WTC11 (cell line): Measurements from ENCODE around the gene MCEE. TPM values are rescaled to one million over a fixed set of nuclear protein-coding genes. Genes with fewer than 3 reads are reported as not detected.

Source experiments
- ATAC-seq: fragments of 200-7000 bp; cut with Tn5 transposase; 2 replicates; pipeline ENCODE4 v1.10.0; 2021; ENCODE audit warnings: mild to moderate bottlenecking, moderate library complexity
- CTCF ChIA-PET: fragments of 300-600 bp; sonication (Branson Sonifier 250); formaldehyde crosslinking; loops from one replicate; lab custom pipeline; 2021; ENCODE audit warnings: antibody characterized with exemption; lab: Charles Lee
- POLR2A ChIA-PET: fragments of 350-600 bp; sonication (Branson Sonifier 250); formaldehyde crosslinking; loops from one replicate; lab custom pipeline; 2021; ENCODE audit warnings: antibody characterized with exemption; lab: Charles Lee
- DNase-seq: peaks from one replicate; pipeline ENCODE4 v3.0.0; 2021; ENCODE audit warnings: low spot score
- H3K27ac Mint-ChIP-seq: 2 replicates; pipeline ENCODE4 v1.8.0; 2021; ENCODE audit warnings: mixed read lengths
- H3K27me3 Mint-ChIP-seq: 2 replicates; pipeline ENCODE4 v1.8.0; 2021; ENCODE audit warnings: low read depth, mild to moderate bottlenecking, moderate library complexity, mixed read lengths
- H3K36me3 Mint-ChIP-seq: 2 replicates; pipeline ENCODE4 v1.8.0; 2021; ENCODE audit warnings: mixed read lengths
- H3K4me1 Mint-ChIP-seq: 2 replicates; pipeline ENCODE4 v1.8.0; 2022; ENCODE audit warnings: mixed read lengths
- H3K4me3 Mint-ChIP-seq: 2 replicates; pipeline ENCODE4 v1.8.0; 2021; ENCODE audit warnings: mild to moderate bottlenecking, moderate library complexity, mixed read lengths
- H3K9me3 Mint-ChIP-seq: 2 replicates; pipeline ENCODE4 v1.8.0; 2021; ENCODE audit warnings: mixed read lengths
- E2F1 ChIP-seq: sonication (generic); formaldehyde crosslinking; IDR thresholded peaks from 2 replicates; pipeline ENCODE4 v1.8.0; 2022; ENCODE audit warnings: mild to moderate bottlenecking, missing genetic modification reagents
- ELF4 ChIP-seq: sonication (generic); formaldehyde crosslinking; IDR thresholded peaks from 2 replicates; pipeline ENCODE4 v1.8.1; 2022; ENCODE audit warnings: low read depth, mild to moderate bottlenecking, moderate library complexity, missing genetic modification reagents
- ERG ChIP-seq: fragments of 250-450 bp; sonication (Bioruptor Pico); IDR thresholded peaks from 2 replicates; pipeline ENCODE4 v1.8.0; 2021; ENCODE audit warnings: mild to moderate bottlenecking
- GRHL2 ChIP-seq: fragments of 250-450 bp; sonication (Bioruptor Pico); IDR thresholded peaks from 2 replicates; pipeline ENCODE4 v1.8.0; 2022; ENCODE audit warnings: mild to moderate bottlenecking, moderate library complexity; ENCODE audit not compliant: insufficient replicate concordance, severe bottlenecking
- HMGA2 ChIP-seq: fragments of 250-450 bp; sonication (Bioruptor Pico); IDR thresholded peaks from 2 replicates; pipeline ENCODE4 v1.4.0; 2021; ENCODE audit warnings: mild to moderate bottlenecking, moderate library complexity
- MXD4 ChIP-seq: fragments of 250-450 bp; sonication (Bioruptor Pico); IDR thresholded peaks from 2 replicates; pipeline ENCODE4 v1.8.0; 2021; ENCODE audit warnings: mild to moderate bottlenecking, moderate library complexity, borderline replicate concordance
- NFE2L1 ChIP-seq: sonication (generic); formaldehyde crosslinking; IDR thresholded peaks from 2 replicates; pipeline ENCODE4 v1.8.1; 2023; ENCODE audit warnings: missing genetic modification reagents
- NFYB ChIP-seq: sonication (generic); formaldehyde crosslinking; conservative IDR thresholded peaks from 2 replicates; pipeline ENCODE4 v1.8.0; 2022; ENCODE audit warnings: low read depth, missing genetic modification reagents
- NR2C2 ChIP-seq: sonication (generic); formaldehyde crosslinking; IDR thresholded peaks from 2 replicates; pipeline ENCODE4 v1.8.0; 2022; ENCODE audit warnings: mild to moderate bottlenecking, missing genetic modification reagents
- PRDM15 ChIP-seq: sonication (generic); formaldehyde crosslinking; IDR thresholded peaks from 2 replicates; pipeline ENCODE4 v1.8.0; 2022; ENCODE audit warnings: missing genetic modification reagents
- PRRX2 ChIP-seq: fragments of 250-450 bp; sonication (Bioruptor Pico); IDR thresholded peaks from 2 replicates; pipeline ENCODE4 v1.8.0; 2021; ENCODE audit warnings: mild to moderate bottlenecking
- total RNA-seq: library from RNA; stranded (reverse); gene quantifications from 3 replicates; pipeline ENCODE4 v1.2.3, GENCODE V29; 2021
- TF ChIP-seq, protein P1 (sequence below): sonication (generic); formaldehyde crosslinking; IDR thresholded peaks from 2 replicates; pipeline ENCODE4 v1.8.0; 2022; ENCODE audit warnings: mild to moderate bottlenecking, missing genetic modification reagents
- TF ChIP-seq, protein P2 (sequence below): sonication (generic); formaldehyde crosslinking; IDR thresholded peaks from 2 replicates; pipeline ENCODE4 v1.8.1; 2023; ENCODE audit warnings: mild to moderate bottlenecking, missing genetic modification reagents
- TF ChIP-seq, protein P3 (sequence below): sonication (generic); formaldehyde crosslinking; conservative IDR thresholded peaks from 2 replicates; pipeline ENCODE4 v1.8.1; 2023; ENCODE audit warnings: mild to moderate bottlenecking, low read depth, missing genetic modification reagents, moderate library complexity
- TF ChIP-seq, protein P4 (sequence below): sonication (generic); formaldehyde crosslinking; IDR thresholded peaks from 2 replicates; pipeline ENCODE4 v1.8.0; 2023; ENCODE audit warnings: mild to moderate bottlenecking, missing genetic modification reagents
- TF ChIP-seq, protein P5 (sequence below): sonication (generic); formaldehyde crosslinking; IDR thresholded peaks from 2 replicates; pipeline ENCODE4 v1.8.1; 2022; ENCODE audit warnings: mild to moderate bottlenecking, moderate library complexity, missing genetic modification reagents

MCEE gene
- total RNA-seq, 1 experiment from 2014 or later: 18.7 TPM

GRCh38 chr2:71150082-71150816 lies 20.2 kb upstream of the MCEE start:
- Mint-ChIP-seq H3K9me3 (no peaks in the 10 kb centered on the region), H3K27me3 (no peaks in the 10 kb centered on the region; the same call in 1 of the 2 replicates), H3K4me3 (no peak overlapping the region), H3K36me3 (peaks cover 42% of the 10 kb centered on the region), H3K4me1 (no peaks in the 10 kb centered on the region), H3K27ac (no peak overlapping the region; the same call in none of the 2 replicates)
- TF ChIP-seq NFYB (CRISPR knock-in tag): no peak
- ChIA-PET POLR2A (no interaction called here), CTCF (interaction anchor here (0.8 to 4.1 kb wide), 8 partner anchors 8 to 182 kb away, joined by 3 to 13 read pairs (median 4); partner anchors contain the start of genes PAIP2B and ZNF638)
- DNase-seq (no peak), ATAC-seq (peak; percentile 14; the same call in 1 of the 2 replicates)

DNA sequence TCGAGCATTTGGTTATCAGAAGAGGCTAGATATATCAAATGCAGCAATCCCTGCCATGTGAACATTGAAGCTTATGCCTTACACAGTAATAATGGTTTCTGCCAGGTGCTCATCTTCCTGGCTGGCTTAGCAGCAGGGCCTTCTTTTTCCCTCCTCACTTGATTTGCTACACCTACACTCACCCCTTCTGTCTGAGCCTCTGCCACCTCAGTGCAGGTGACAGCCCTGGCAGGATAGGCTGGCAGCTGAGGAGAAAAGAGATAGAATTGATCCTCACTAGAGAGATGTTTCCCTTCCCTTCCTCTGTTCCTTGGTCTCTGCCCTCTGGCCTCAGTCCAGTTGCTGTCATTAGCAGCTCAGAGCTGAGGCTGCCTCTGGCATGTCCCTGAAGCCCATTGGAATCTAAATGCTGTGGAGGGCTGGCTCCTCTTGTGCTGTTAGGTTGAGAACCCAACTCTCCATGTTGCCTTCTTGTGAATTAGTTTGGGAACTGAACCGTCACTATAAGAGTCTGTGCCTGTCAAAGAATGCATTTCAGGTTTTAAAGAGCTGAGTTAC lies 18.6 kb upstream of the MCEE start:
- H3K9me3 Mint-ChIP-seq: no peaks in the 10 kb centered on the region
- peaks cover 58% of the 10 kb centered on the region for H3K36me3 Mint-ChIP-seq
- POLR2A ChIA-PET: no interaction called here
- ATAC-seq (no peak), DNase-seq (no peak)
- H3K4me1 Mint-ChIP-seq: no peaks in the 10 kb centered on the region
- no peak overlapping the region for H3K4me3 Mint-ChIP-seq
- CTCF ChIA-PET: interaction anchor here (0.9 to 1.3 kb wide), 3 partner anchors 147 to 312 kb away, joined by 3 to 4 read pairs (median 3); no protein-coding TSS in a partner anchor
- TF ChIP-seq ERG (CRISPR knock-in tag): no peak
- no peak for TF ChIP-seq PRRX2 (CRISPR knock-in tag)
- no peak for TF ChIP-seq ELF4
- TF ChIP-seq, protein P1, sequence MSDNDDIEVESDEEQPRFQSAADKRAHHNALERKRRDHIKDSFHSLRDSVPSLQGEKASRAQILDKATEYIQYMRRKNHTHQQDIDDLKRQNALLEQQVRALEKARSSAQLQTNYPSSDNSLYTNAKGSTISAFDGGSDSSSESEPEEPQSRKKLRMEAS (CRISPR knock-in tag): no peak
- TF ChIP-seq NFE2L1 (CRISPR knock-in tag): no peak
- TF ChIP-seq, protein P2, sequence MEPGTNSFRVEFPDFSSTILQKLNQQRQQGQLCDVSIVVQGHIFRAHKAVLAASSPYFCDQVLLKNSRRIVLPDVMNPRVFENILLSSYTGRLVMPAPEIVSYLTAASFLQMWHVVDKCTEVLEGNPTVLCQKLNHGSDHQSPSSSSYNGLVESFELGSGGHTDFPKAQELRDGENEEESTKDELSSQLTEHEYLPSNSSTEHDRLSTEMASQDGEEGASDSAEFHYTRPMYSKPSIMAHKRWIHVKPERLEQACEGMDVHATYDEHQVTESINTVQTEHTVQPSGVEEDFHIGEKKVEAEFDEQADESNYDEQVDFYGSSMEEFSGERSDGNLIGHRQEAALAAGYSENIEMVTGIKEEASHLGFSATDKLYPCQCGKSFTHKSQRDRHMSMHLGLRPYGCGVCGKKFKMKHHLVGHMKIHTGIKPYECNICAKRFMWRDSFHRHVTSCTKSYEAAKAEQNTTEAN (CRISPR knock-in tag): no peak
- TF ChIP-seq, protein P3, sequence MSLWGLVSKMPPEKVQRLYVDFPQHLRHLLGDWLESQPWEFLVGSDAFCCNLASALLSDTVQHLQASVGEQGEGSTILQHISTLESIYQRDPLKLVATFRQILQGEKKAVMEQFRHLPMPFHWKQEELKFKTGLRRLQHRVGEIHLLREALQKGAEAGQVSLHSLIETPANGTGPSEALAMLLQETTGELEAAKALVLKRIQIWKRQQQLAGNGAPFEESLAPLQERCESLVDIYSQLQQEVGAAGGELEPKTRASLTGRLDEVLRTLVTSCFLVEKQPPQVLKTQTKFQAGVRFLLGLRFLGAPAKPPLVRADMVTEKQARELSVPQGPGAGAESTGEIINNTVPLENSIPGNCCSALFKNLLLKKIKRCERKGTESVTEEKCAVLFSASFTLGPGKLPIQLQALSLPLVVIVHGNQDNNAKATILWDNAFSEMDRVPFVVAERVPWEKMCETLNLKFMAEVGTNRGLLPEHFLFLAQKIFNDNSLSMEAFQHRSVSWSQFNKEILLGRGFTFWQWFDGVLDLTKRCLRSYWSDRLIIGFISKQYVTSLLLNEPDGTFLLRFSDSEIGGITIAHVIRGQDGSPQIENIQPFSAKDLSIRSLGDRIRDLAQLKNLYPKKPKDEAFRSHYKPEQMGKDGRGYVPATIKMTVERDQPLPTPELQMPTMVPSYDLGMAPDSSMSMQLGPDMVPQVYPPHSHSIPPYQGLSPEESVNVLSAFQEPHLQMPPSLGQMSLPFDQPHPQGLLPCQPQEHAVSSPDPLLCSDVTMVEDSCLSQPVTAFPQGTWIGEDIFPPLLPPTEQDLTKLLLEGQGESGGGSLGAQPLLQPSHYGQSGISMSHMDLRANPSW: no peak
- TF ChIP-seq, protein P4, sequence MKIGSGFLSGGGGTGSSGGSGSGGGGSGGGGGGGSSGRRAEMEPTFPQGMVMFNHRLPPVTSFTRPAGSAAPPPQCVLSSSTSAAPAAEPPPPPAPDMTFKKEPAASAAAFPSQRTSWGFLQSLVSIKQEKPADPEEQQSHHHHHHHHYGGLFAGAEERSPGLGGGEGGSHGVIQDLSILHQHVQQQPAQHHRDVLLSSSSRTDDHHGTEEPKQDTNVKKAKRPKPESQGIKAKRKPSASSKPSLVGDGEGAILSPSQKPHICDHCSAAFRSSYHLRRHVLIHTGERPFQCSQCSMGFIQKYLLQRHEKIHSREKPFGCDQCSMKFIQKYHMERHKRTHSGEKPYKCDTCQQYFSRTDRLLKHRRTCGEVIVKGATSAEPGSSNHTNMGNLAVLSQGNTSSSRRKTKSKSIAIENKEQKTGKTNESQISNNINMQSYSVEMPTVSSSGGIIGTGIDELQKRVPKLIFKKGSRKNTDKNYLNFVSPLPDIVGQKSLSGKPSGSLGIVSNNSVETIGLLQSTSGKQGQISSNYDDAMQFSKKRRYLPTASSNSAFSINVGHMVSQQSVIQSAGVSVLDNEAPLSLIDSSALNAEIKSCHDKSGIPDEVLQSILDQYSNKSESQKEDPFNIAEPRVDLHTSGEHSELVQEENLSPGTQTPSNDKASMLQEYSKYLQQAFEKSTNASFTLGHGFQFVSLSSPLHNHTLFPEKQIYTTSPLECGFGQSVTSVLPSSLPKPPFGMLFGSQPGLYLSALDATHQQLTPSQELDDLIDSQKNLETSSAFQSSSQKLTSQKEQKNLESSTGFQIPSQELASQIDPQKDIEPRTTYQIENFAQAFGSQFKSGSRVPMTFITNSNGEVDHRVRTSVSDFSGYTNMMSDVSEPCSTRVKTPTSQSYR (CRISPR knock-in tag): no peak
- TF ChIP-seq MXD4 (CRISPR knock-in tag): no peak
- TF ChIP-seq E2F1: no peak
- TF ChIP-seq NR2C2 (CRISPR knock-in tag): no peak
- no peak for TF ChIP-seq HMGA2
- TF ChIP-seq PRDM15 (CRISPR knock-in tag): no peak
- TF ChIP-seq GRHL2 (CRISPR knock-in tag): no peak
- TF ChIP-seq, protein P5, sequence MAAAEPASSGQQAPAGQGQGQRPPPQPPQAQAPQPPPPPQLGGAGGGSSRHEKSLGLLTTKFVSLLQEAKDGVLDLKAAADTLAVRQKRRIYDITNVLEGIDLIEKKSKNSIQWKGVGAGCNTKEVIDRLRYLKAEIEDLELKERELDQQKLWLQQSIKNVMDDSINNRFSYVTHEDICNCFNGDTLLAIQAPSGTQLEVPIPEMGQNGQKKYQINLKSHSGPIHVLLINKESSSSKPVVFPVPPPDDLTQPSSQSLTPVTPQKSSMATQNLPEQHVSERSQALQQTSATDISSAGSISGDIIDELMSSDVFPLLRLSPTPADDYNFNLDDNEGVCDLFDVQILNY: no peak
- no peak overlapping the region for H3K27ac Mint-ChIP-seq
- H3K27me3 Mint-ChIP-seq: no peaks in the 10 kb centered on the region
